Amniotic epithelial cell (primary cell): ENCODE results near the gene CDH23.

Experiments
- DNase-seq: peaks from one replicate; pipeline ENCODE4 v3.0.0-alpha.2; 2010; ENCODE audit warnings: low read depth

The CDH23 gene

DNA sequence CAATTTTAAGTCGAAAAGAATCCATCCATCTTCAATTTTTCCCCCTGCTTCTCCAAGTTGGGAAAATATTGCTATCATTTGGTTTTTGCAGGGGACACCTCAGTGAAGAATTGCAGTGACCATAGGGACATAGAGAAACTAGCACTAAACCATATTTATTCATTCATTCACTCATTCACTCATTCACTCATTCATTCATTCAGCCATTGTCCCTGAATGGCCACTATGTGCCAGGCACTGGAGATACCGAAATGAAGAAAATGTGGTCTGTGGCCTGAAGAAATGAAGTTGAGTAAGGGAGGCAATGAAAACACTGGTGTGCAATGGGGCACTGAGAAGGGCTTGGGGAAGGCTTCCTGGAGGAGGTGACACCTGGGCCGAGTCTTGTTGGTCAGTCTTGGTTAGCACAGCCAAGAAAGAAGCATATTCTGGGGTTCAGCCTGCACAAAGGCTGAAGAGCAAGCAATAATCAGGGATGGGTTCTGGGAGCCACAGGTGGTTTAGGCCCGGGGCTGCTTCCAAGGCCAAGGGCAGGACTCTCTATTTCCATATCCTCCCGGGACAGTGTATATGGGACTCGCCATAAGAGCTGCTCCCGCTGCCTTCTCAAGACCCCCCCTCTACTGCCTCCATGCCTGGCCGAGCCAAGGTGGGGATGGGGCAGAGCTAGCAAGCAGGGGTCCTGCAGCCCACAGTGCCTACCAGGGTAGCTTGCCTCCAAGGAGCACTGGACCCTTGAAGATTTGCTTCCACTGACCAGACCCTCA, 348.4 kb downstream of the CDH23 start:
- DNase-seq: no peak

DNA sequence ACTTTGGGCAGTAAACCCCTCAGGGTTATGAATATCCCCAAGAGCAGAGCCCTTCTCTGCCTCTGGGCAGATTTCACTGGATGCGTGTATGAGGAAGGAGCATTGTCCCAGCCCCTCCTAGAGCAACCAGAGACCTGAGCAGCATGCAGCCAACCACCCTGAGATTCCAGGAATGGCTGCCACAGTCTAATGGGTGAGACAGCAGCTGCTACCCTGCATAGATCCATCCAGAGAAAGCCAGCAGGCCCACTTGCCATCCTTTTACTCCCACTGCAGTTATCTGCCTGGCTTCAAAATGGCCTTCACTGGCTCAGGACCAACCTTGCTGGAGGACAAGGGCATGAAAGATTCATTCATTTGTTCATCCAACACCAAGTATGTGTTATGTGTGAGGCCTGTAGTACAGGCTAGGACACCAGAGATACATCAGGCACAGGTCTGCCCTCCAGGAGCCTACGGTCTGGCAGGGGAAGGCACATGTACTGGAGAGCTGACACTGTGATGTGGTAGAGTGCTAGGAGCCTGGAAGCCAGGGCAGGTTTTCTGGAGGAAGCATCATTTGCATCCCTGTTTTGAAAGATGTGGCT, 349.0 kb downstream of the CDH23 start:
- no peak for DNase-seq

- DNase-seq: peak; percentile 48
Observed at GRCh38 chr10:71746344-71747037, 349.8 kb downstream of the CDH23 start.

DNA sequence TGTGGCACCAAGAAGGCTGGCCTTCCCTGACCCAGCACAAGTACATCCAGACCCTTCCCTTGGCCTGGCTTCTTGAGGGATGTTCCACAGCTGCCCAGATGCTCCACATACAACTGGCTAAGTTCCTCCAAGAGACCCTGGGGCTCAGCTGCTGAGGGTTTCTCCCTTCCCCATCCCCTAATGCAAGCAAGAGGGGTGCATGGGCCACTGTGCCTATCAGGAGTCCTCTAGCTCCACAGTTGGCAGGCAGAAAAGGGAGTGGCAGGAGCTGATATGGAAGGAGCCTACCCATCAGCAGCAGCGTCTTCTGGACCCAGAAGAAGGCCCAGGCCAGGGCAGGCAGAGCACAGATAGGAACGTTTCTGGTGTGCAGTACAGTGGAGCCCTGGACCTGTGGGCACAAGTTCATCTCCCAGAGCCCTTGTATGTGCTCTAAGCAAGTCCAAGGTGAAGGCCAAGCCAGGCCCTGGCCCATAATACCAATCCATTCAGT, 350.4 kb downstream of the CDH23 start:
- DNase-seq: no peak

DNA sequence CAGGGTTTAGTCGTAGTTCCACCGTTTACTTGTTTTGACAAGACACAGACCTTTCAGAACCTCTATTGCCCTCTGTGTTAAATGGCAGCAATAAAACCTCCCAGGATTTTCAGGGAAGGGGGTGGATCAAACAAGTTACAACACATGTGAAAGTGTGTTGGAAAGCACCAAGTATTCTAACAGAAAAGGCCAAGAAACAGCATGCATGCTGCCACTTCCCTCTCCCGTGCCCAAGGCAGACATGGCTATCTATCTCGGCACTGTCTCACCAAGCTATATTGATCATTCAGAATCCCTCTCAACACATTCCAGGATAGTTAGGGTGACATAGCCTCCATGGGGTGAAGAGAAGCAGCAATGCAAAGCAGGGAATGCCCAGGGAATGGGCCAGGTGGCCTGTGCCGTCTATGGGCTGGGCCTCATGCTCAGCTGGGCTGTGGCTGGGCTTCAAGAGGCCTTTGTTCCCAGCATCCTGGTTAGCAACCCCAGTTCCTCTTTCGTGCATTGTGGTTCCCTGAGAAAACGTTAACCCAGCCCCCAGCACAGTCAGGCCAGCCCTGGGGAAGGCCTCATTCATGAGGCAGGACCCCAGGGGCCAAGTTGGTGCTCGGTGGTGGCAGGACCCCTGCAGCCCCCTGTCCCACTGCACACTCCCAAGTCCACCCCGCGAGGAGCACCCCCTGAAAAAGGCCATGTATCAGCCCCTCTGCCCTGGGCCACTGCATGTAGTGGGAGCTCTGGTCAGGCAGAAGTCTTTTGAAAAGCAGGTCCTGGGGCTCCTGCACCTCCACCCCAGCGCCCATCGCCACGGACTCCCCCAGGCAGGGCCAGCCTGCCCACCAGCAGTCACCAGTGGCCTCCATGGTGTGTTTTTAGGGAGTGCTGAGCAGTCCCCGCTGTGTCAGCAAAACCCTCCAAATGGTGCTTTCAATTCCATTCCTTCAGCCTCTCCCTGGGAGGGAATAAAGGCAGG, 351.1 kb downstream of the CDH23 start:
- DNase-seq: no peak

DNA sequence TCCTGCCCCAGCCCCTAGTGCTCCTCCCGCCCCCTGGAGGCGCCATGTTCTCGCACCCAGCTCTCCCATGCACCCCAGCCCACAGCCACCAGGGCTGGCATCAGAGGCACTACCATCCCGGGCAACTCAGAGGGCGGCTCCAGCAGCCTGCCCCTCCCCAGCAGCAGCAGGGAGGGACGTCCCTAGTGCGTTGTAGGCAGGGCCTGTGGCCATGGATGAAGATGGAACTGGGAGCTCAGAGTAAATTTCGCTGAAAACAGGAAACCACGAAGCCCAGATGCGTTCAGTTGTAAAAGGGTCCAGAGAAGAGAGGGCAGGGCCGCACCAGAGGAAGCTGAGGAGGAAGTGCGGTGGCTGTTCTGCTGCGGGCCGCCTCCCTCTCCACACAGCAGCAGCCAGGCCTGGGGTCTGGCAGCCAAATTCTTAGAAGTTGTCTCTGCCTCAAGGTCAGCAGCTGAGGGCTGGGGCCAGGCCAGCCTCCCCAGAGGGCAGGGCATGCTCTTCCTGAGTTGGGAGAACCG, 352.0 kb downstream of the CDH23 start:
- DNase-seq: no peak

DNA sequence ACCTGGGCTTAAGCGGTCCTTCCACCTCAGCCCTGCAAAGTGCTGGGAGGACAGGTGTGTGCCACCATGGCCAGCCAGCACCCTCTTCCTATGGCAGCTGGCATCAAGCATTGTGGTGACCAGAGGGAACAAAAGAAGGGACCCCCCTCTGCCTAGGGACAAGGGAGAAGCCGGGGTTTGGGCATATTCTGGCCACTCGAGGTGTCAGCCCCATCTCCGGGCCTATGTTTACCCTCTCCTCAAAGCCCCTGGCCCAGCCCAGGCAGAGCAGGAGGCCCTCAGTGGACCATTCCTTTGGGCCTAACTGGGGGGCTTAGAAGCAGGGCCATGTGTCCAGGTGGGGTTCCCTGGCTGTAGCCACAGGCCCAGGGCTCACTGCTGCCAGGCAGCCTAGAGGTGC, 352.7 kb downstream of the CDH23 start:
- no peak for DNase-seq

GRCh38 chr10:71750124-71750841, 353.6 kb downstream of the CDH23 start:
- DNase-seq: no peak

- no peak for DNase-seq
Observed at GRCh38 chr10:71750986-71751385, 354.3 kb downstream of the CDH23 start.

DNA sequence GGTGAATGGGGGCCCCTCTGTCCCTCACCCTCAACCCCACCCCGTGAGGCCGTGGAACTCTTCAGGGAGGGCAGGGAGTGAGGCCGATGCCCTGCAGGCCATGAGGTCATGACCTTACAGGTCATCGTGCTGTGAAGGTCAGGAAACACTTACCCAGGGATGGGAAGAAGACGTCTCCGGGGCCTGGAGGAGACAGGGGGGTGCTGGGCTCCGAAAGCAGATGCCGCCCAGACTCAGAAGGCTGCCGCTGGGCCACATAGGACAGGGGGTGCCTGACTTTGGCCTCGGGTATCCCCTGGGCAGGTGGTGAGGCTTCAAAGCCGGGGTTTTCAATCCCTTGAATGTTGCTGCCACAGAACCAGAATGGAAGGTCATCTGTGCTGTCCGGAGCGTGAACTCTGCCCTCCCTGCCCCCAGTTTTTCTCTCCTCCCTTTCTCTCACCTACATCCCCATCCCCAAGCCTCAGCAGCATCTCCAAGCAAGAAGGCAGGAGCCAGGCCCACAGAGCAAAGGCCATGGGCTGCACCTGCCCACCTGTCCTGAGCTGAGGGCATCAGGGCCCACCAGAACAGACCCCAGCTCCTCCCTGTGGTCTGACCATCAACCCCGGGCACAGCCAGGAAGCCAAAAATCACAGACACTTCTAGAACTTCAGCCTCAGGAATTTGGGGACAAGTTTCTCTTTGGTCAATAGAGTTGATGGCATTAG, 354.9 kb downstream of the CDH23 start:
- DNase-seq: no peak

- no peak for DNase-seq
Observed at GRCh38 chr10:71752391-71753090, 355.8 kb downstream of the CDH23 start.

- no peak for DNase-seq
Observed at GRCh38 chr10:71753091-71753959, 356.6 kb downstream of the CDH23 start.

DNA sequence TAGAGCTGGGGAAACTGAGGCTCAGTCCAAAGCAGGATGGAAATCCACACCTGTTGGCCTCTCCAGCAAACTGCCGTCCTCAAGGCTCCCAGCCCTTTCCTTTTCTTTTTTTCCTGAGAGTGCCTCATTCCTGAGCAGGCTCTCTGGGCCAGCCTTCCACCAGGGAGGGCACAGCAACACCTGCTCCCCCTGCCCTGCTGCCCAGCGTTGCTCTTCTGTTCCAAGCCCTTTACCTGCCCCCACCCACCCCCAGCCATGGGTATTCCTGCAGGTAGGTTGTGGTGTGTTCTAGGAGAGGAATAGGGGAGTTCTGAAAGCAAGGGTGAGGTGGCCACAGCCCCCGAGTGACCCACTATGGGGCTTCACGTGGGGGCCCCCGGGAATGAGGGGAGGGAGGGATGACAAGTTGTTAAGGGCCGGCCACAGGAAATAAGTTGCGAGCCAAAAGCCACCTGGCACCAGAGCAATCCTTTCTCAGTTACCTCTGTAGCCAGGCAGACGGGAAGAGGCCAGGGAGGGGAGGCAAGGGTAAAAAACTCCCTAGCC, 357.3 kb downstream of the CDH23 start:
- DNase-seq: no peak

GRCh38 chr10:71754562-71754961, 357.8 kb downstream of the CDH23 start:
- DNase-seq: peak; percentile 35

- DNase-seq: no peak
Observed at GRCh38 chr10:71755179-71755879, 358.6 kb downstream of the CDH23 start.

- peak; percentile 53 for DNase-seq
Observed at GRCh38 chr10:71756311-71757191, 359.8 kb downstream of the CDH23 start.
